ENCODE data around the gene CD19. TPM values are rescaled to one million over a fixed set of nuclear protein-coding genes. Genes with fewer than 3 reads are reported as not detected.

CD19 gene
- not detected in 2 replicates for total RNA-seq

GRCh38 chr16:28931801-28932225 is at the start of gene CD19:
CD19 (plus strand) TSS chr16:28931971; CDS start chr16:28932001, 30 bp downstream.

DNA sequence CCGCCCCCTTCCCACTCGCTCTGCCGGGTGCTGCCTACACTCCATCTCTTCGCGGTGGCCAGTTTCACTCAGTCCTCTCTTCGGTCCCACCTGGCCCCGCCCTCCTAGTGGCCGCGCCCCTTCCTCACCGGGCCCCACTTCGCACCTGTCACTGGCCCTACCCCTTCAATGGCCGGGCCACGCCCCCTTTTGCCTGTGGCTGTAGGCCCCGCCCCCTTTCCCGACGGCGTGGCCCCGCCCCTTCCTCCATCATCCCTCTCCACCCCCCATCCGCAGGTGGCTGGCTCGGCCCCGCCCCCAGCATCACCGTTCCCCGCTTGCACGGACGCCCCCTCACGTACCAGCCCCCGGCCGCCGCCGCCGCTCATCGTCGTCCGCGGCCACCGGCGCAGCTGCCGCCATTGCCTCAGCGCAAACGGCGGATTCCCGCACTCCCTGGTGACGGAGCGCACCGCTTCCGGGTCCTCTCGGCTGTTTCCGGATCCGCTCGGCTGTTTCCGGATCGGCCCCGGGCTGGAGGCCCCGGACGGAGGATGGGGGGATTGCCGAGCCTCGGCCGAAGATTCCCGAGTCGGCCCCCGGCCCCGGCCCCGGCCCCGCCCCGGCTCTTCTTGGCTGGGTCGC is 6.9 kb upstream of the CD19 start, which contains the start of gene RABEP2:
TSS of gene RABEP2 (minus strand) at position 477 of the 624 bp plus-strand sequence. CDS start at position 402, 75 bp downstream.

DNA sequence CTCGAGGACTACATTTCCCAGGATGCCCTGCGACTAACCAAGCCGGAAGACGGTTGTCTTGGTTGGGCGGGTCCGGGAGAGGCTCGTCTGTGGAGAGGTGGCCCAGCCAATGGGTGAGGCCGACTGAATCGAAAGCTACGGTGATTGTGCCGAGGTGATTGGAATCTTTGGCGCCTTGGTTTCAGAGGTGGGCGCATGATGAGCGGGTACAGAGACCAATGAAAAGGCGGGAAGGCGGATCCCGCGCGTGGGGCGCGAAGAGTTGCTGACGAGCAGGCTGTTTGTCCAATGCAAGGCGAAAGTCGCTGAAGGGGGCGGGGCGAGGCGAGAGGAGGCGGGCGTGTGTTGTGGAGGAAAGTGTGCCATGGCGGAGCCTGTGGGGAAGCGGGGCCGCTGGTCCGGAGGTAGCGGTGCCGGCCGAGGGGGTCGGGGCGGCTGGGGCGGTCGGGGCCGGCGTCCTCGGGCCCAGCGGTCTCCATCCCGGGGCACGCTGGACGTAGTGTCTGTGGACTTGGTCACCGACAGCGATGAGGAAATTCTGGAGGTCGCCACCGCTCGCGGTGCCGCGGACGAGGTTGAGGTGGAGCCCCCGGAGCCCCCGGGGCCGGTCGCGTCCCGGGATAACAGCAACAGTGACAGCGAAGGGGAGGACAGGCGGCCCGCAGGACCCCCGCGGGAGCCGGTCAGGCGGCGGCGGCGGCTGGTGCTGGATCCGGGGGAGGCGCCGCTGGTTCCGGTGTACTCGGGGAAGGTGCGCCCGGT is 19.1 kb downstream of the CD19 start, which contains the start of gene NFATC2IP:
TSS of gene NFATC2IP (plus strand) at position 290 of the 762 bp plus-strand sequence. CDS start at position 365, 75 bp downstream.

DNA sequence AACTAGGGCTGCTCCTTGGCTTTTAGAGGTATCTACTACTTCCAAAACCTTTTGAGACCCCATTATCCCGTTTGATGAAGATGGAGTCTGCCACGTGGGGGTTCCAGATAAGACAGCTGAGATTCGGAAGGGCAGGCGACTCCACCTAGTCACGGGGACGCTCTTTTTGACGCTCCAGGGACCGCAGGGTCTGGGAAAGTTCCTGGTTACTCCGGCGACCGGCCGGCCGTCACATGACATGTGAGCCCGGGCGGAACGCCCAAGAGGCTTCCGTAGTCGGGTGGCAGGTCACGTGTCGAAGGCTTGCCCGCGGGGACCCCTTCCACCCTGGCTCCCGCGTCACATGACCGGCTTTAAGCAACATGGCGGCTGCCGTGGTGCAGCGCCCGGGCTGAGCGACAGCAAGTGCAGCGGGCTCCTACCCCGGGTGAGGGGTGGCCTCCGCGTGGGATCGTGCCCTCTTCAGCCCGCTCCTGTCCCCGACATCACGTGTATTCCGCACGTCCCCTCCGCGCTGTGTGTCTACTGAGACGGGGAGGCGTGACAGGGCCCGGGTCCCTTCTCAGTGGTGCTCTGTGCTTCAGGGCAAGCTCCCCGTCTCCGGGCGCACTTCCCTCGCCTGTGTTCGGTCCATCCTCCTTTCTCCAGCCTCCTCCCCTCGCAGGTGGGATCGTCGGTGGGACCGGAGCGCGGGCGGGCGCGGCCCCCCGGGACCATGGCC is 42.8 kb downstream of the CD19 start, which contains the start of gene SPNS1:
TSS of gene SPNS1 (plus strand) at position 342 of the 721 bp plus-strand sequence. CDS start at position 716, 374 bp downstream.

GRCh38 chr16:28984619-28985135 is 52.9 kb downstream of the CD19 start, which contains the start of gene LAT:
LAT (plus strand) TSS chr16:28985052; CDS start chr16:28985418, 366 bp downstream.

Other genes with a start within 250 kb of the CD19 start
- gene EIF3C, start 220.5 kb upstream of the CD19 start, total RNA-seq = 281 and 312 TPM in 2 replicates
- gene NPIPB9, start 180.2 kb upstream of the CD19 start, total RNA-seq = 0.51 TPM in 1 of 2 replicates, not detected in the other
- 69.4 and 76.5 TPM in 2 replicates for gene ATXN2L, start 109.0 kb upstream of the CD19 start, total RNA-seq
- 198 and 234 TPM in 2 replicates for gene TUFM, start 85.6 kb upstream of the CD19 start, total RNA-seq
- gene SH2B1, start 68.1 kb upstream of the CD19 start, total RNA-seq = 19.7 and 22.8 TPM in 2 replicates
- 0.14 TPM in 1 of 2 replicates, not detected in the other for gene ATP2A1, start 53.5 kb upstream of the CD19 start, total RNA-seq
- gene RABEP2, start 6.7 kb upstream of the CD19 start, total RNA-seq = 36.6 and 52.2 TPM in 2 replicates
- 17.4 and 19.5 TPM in 2 replicates for gene NFATC2IP, start 19.0 kb downstream of the CD19 start, total RNA-seq
- 29.1 and 45.4 TPM in 2 replicates for gene SPNS1, start 42.8 kb downstream of the CD19 start, total RNA-seq
- gene LAT, start 53.1 kb downstream of the CD19 start, total RNA-seq = 0.09 and 0.28 TPM in 2 replicates

Measured in airway epithelial cell (primary cell).